Stimulated activated CD4-positive, alpha-beta T cell treated with anti-CD3 and anti-CD28 coated beads, Interleukin-1b, Interleukin-23, amount 100 ng/mL, for 48 hours (primary cell): ENCODE measurements around the gene CCDC172.
"Not testable (repeated sequence)": the region's sequence is repeated elsewhere in the genome, so short reads cannot be mapped to it uniquely, and the experiment has no call there.

Source experiments
- DNase-seq: peaks from one replicate; pipeline ENCODE4 v3.0.0-alpha.2; 2020

Gene CCDC172

DNA sequence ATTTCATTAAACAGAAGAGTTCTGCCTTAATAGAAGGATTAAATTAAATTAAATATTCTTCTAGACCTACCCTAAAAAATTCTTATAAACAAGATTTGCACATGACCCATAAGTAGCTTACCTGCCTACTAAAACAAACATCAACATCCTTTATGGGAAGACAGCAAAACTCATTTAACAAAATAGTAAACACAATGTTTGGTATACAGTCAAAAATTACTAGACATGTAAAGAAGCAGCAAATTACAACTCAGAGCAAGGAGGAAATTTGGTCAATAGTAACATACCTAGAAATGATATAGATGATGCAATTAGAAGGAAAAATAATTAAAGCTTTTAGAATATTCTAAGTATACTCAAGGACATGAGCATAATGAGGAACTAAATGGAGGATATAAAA, 27.9 kb downstream of the CCDC172 start:
- DNase-seq = no peak

DNA sequence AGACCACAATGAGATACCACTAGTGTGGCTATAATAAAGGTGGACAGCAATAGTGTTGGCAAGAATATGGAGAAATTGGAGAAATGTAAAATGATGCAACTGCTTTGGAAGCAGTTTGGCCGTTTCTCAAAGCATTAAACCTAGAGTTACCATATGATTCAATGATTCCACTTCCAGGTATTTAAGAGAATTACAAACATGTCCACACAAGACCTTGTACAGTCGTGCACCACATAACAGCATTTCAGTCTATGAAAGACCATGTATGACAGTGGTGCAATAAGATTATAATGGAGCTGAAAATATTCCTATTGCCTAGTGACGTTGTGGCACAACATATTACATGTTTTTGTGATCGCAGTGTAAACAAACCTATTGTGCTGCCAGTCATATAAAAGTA, 29.6 kb downstream of the CCDC172 start:
- DNase-seq = no peak

DNA sequence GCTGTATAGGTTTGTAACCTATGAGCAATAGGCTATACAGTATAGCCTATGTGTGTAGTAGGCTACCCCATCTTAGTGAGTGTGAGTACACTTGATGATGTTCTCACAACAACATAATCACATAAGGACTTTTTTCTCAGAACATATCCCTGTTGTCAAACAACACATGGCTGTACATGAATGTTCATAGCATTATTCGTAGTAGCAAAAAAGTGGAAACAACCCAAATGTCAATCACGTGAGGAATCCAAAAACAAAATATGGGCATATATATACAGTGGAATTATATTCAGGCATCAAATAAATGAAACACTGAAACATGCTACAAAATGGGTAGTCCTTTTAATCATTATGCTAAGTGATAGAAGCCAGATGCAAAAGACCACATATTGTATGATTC, 31.1 kb downstream of the CCDC172 start:
- no peak for DNase-seq

GRCh38 chr10:116356833-116357232, 32.6 kb downstream of the CCDC172 start:
- DNase-seq = no peak

GRCh38 chr10:116364868-116365267, 40.6 kb downstream of the CCDC172 start:
- no peak for DNase-seq

- no peak for DNase-seq
Observed at GRCh38 chr10:116371737-116372136, 47.5 kb downstream of the CCDC172 start.

DNA sequence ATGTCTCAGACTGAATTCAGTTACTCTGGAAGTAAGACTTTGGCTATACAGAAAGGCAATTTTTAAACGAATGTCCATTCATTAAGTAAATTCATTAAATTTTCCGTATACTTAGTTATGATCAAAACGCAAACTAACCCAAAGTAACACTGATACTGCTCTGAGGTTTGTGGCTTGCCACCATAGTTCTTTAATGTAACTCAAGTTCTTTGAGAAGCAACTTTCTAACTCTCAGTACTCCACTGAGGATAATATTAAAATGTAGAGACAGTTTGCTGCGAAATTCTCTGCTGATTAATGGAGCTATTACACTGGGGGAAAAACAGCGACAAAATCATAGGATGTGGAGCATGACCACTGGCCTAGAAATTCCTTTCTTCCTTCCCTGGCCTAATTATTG, 58.0 kb downstream of the CCDC172 start:
- DNase-seq = no peak

DNA sequence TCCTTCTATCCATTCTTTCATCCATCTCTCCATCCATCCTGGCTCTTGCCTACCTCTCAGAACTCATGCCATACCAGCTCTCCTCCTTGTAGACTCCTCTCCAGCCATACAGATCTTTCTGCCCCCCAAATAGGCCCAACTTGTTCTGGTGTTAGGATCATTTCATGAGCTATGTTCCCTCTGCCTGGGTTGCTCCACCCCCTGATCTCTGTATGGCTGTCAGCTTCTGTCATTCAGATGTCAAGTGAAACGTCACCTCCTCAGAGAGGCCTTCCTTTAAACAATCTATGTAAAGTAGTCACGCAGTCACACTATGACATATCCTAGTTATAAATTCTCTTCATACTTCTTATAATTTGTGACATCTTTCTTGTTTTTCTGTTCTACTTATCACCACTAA, 61.1 kb downstream of the CCDC172 start:
- no peak for DNase-seq

- no peak for DNase-seq
Observed at GRCh38 chr10:116385994-116386809, 62.0 kb downstream of the CCDC172 start.

DNA sequence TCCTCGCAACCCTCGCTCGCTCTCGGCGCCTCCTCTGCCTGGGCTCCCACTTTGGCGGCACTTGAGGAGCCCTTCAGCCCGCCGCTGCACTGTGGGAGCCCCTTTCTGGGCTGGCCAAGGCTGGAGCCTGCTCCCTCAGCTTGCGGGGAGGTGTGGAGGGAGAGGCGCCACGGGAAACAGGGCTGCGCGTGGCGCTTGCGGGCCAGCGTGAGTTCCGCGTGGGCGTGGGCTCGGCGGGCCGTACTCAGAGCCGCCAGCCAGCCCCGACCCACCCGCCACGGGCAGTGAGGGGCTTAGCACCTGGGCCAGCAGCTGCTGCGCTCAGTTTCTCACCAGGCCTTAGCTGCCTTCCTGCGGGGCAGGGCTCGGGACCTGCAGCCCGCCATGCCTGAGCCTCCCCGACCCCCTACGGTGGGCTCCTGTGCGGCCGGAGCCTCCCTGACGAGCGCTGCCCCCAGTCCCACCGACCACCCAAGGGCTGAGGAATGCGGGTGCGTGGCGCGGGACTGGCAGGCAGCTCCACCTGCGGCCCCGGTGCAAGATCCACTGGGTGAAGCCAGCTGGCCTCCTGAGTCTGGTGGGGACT, 69.1 kb downstream of the CCDC172 start:
- not testable (repeated sequence) for DNase-seq

- DNase-seq = no peak
Observed at GRCh38 chr10:116395223-116395985, 71.2 kb downstream of the CCDC172 start.

GRCh38 chr10:116398224-116398623, 74.0 kb downstream of the CCDC172 start:
- no peak for DNase-seq

DNA sequence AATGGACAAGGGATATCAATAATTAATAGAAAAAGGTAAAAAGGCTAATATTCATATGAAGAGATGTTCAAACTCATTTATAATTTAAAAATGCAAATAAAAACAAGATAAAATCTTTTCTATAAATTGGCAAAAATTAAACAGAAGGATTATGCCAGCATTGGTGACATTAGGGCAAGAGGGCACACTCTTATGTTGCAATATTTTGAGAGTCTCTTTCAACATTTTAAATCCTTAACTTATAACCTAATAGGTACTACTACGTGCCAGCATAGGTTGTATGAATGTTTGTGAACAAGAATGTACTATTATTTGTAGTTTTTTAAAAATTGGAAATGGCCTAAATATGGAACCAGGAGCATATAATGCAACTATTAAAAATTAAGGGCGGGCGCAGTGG, 78.6 kb downstream of the CCDC172 start:
- no peak for DNase-seq

- DNase-seq = no peak
Observed at GRCh38 chr10:116403740-116404250, 79.5 kb downstream of the CCDC172 start.

DNA sequence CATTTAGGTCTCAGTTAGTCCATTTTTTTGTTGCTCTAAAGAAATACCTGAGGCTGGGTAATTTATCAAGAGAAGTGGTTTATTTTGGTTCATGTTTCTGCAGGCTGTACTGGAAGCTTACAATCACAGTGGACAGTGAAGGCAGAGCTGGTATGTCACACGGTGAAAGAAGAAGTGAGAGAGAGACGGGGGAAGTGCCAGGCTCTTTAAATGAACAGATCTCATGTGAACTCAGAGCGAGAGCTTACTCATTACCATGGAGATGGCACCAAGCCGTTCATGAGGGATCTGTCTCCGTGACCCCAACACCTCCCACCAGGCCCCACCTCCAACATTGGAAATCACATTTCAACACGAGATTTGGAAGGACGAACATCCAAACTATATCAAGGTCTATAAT, 84.5 kb downstream of the CCDC172 start:
- DNase-seq = no peak

GRCh38 chr10:116410351-116410750, 86.1 kb downstream of the CCDC172 start:
- DNase-seq = no peak

- DNase-seq = no peak
Observed at GRCh38 chr10:116417821-116418220, 93.6 kb downstream of the CCDC172 start.

DNA sequence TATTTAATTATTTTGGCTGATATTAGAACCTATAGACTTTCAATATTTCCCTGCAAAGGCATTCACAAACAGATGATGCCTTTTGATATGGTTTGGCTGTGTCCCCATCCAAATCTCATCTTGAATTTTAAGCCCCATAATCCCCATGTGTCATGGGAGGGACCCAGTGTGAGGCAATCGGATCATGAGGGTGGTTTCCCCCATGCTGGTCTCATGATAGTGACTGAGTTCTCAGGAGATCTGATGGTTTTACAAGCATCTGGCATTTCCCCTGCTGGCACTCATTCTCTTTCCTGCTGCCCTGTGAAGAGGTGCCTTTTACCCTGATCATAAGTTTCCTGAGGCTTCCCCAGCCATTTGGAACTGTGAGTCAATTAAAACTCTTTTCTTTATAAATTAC, 94.1 kb downstream of the CCDC172 start:
- DNase-seq = no peak

GRCh38 chr10:116421815-116422214, 97.6 kb downstream of the CCDC172 start:
- DNase-seq = no peak

DNA sequence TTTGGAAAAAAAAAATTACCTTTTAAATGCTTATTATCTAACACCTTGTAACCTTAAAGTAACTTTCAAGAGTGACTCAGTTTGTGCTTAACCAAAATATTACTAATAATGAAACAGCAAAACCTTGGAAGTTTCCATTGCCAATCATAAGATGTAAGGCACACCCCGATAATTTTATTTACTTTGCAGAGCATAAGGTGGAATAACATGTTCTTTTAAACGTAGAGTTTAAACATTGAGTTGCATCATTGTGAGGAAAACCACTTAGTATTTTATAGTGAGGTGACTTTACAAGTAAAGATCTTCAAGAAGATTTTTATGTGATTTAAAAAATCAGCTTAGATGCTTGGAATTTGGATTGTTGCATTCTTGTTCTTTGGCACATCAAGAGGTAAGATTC, 103.4 kb downstream of the CCDC172 start, which contains the start of gene PNLIPRP3:
Gene PNLIPRP3 (plus strand): TSS at position 177 of the 400 bp plus-strand sequence. CDS start 166 bp downstream, at position 343.
- no peak for DNase-seq

DNA sequence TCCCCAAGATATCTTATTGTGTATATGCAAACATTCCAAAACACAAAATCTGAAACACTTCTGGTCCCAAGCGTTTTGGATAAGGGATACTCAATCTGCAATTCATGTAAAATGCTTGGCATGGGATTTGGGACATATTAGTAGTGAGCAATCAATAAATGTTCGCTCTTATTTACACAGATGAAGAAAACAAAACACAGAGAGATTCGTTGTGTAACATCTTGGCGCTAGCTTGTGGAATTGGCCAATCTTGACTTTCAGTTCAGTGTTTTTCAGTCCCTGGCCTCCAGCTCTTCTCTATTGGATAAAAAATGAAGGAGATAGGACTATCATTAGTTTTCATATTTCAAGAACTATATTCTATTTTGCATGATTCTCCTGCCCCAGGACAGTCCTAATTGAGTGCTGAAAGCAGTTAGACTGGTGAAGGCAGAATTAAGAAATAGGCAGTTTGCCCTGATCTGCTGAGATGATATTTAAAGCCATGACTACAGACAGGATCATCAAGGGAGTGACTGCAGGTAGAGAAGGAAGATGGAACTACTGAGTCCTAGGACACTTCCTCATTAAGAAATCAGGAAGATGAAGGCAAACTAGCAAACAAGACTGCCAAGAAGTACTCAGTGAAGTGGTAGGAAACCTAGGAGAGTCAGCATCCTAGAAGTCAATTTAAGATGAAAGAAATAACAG, 105.2 kb downstream of the CCDC172 start:
- no peak for DNase-seq
